Lower leg skin (tissue), 4 donors: ENCODE data around the gene MS4A4E. TPM values are rescaled to one million over a fixed set of nuclear protein-coding genes. Genes with fewer than 3 reads are reported as not detected.
"Not testable (repeated sequence)": the region's sequence is repeated elsewhere in the genome, so short reads cannot be mapped to it uniquely, and the experiment has no call there.

Experiments used
- DNase-seq, 2 donors: peaks; one replicate each; pipeline ENCODE4 v3.0.0-alpha.2; 2019; ENCODE audit warnings: low spot score in 2 of 2
- H3K4me3 ChIP-seq: fragments of 200-600 bp; sonication (generic); 2 replicates; pipeline ENCODE4 v1.5.1; 2017; ENCODE audit warnings: mild to moderate bottlenecking, low read depth; ENCODE audit not compliant: poor library complexity, severe bottlenecking
- POLR2A ChIP-seq, 2 donors: fragments of 450-650 bp; IDR thresholded peaks; one replicate each; pipeline ENCODE4 v1.6.1; 2016 to 2017; ENCODE audit warnings: antibody characterized with exemption in 2 of 2, mild to moderate bottlenecking in 1 of 2, moderate library complexity in 1 of 2
- WGBS, 2 donors: methylation state at CpG; one replicate each; pipeline ENCODE4 v1.1.5; 2018; 5-methylcytosine and 5-hydroxymethylcytosine counted together
- intact Hi-C: fragments of 100-400 bp; cut with DNase I; formaldehyde crosslinking; loops from one replicate; pipeline ENCODE4 v1.15.0; 2023; ENCODE audit warnings: low total_unique reads
- total RNA-seq, 4 donors: library from RNA; depleted of rRNA; stranded (reverse); fragments of >200 nt; gene quantifications; one replicate each; pipeline ENCODE4 v1.1.0, GENCODE V29; 2016
- TF ChIP-seq, protein P1 (sequence below), 3 donors: fragments of 450-650 bp; IDR thresholded peaks; one replicate each; pipeline ENCODE4 v1.5.1; 2016; ENCODE audit warnings: antibody characterized with exemption in 3 of 3, mild to moderate bottlenecking in 3 of 3, moderate library complexity in 2 of 3

Gene MS4A4E
- total RNA-seq, 4 donors from 2014 or later = 0.25 to 1.6 (median 1.4) TPM

DNA sequence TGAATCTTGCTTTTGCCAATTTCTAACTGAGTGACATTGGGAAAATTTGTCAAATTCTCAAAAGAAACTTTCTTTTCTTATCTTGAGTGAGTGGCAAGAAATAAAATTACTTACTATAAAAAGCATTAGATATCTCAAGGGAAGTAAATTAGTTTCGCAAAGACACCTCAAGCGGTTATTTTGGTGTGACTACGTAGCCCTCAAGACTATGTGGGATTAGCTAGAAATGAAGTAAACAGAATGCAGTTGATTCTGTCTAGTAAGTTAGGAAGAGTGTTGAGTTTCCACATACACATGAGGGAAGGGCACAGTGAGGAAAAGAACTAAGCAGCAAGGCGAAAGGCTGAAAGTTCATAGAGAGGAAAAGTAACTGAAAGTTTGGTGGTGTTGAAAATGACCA, 31.7 kb downstream of the MS4A4E start:
- 88 to 90% methylated on average over 4 of the region's 4 CpGs for WGBS, 2 donors
- H3K4me3 ChIP-seq = no peak overlapping the region
- intact Hi-C loops = no loop called here
- DNase-seq = no peak
- no peak for TF ChIP-seq POLR2A (IDR thresholded peaks at IDR 0.05)
- TF ChIP-seq, protein P1, sequence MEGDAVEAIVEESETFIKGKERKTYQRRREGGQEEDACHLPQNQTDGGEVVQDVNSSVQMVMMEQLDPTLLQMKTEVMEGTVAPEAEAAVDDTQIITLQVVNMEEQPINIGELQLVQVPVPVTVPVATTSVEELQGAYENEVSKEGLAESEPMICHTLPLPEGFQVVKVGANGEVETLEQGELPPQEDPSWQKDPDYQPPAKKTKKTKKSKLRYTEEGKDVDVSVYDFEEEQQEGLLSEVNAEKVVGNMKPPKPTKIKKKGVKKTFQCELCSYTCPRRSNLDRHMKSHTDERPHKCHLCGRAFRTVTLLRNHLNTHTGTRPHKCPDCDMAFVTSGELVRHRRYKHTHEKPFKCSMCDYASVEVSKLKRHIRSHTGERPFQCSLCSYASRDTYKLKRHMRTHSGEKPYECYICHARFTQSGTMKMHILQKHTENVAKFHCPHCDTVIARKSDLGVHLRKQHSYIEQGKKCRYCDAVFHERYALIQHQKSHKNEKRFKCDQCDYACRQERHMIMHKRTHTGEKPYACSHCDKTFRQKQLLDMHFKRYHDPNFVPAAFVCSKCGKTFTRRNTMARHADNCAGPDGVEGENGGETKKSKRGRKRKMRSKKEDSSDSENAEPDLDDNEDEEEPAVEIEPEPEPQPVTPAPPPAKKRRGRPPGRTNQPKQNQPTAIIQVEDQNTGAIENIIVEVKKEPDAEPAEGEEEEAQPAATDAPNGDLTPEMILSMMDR (IDR thresholded peaks at IDR 0.05) = no peak

DNA sequence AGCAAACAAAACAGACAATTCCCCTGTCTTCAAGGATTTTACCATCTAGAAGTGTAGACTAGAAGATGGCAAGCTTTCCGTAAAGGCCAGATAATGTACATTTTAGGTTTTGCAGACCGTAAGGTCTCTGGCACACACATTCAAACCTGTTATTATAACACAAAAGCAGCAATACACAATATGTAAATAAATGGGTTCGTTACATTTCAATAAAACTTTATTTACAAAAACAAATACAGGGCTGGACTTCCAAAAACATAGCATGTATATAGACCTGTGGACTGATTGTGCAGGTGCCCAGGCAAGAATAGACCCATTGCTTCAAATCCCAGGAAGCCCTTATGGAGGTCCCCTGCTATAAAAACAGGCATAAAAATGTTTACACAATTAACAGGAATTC, 33.0 kb downstream of the MS4A4E start:
- no peak for DNase-seq
- TF ChIP-seq POLR2A (IDR thresholded peaks at IDR 0.05) = no peak
- TF ChIP-seq, protein P1 (IDR thresholded peaks at IDR 0.05) = no peak
- H3K4me3 ChIP-seq = no peak overlapping the region
- 90 to 91% methylated on average over 3 of the region's 3 CpGs for WGBS, 2 donors
- intact Hi-C loops = no loop called here

DNA sequence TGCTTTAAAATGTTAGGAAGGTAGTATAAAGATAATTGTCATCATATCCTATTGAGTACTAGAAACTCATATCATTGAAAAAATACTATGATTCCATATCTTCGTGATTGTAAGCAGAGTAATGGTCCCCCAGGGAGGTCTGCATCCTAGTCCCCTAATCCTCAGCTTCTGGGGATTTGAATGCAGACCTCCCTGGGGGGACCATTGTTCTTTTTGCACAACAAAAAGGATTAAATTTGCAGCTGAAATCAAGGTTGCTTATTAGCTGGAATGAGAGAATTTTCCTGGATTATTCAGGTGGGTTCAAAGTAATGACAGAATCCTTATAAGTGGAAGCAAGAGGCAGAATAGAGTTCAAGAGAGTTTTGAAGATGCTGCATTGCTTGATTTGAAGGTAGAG, 34.0 kb downstream of the MS4A4E start:
- no peak for DNase-seq
- H3K4me3 ChIP-seq = no peak overlapping the region
- TF ChIP-seq, protein P1 (IDR thresholded peaks at IDR 0.05) = no peak
- TF ChIP-seq POLR2A (IDR thresholded peaks at IDR 0.05) = no peak
- 45 to 54% methylated on average over 1 of the region's 1 CpG for WGBS, 2 donors
- intact Hi-C loops = no loop called here

DNA sequence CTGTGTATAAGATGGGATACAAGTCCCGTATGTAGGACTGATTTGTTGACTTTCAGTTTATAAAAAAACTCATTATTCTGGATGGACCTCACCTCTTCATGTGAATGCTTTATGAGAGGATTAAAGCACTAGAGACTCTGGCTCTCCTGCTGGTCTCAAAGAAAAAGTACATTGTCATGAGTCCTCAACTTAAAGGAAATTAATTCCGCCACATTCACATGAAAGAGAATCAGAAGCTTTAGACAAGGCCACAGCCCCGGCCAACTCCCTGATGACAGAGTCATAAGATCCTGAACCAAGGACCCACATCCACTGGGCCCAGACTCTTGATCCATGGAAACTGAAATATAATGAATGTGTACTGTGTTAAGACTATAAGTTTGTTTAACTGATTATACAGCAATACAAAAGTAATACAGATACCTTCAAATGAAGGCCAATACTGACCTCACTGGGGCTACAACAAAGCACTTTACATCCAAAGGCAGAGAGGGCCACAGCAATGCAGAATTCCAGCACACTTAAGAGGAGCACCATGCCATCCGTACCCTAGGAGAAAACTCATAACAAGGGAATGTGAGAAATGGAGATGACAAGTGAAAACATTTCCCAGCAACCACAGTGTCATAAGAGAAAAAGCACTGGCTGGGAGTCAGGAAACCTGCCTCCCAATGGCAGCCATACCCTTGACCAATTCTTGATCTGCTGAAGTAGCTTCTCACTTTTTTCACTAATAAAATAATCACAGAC, 34.6 kb downstream of the MS4A4E start:
- TF ChIP-seq POLR2A (IDR thresholded peaks at IDR 0.05) = no peak
- TF ChIP-seq, protein P1 (IDR thresholded peaks at IDR 0.05) = no peak
- no peak for DNase-seq
- H3K4me3 ChIP-seq = no peak overlapping the region
- intact Hi-C loops = no loop called here
- WGBS, 2 donors = 83 to 86% methylated on average over 4 of the region's 4 CpGs

DNA sequence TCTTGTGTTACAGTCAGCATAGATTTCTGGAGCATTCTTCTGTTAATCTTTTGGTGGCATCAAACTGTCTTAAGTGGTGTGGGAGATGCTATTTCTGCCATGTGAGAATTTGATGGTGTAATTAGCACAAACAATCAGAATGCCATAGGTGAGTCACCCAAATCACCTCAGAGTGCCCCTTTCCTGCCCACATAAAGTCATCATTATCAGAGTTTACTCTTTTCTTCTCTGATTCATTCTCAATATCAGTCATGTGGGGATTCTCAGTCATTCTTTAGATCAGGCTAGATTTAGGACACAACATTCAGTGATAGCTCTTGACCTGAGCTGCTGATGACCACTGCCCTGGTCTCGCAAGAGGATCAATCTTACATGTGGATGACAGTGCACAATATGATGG, 36.3 kb downstream of the MS4A4E start:
- no peak for DNase-seq
- H3K4me3 ChIP-seq = no peak overlapping the region
- intact Hi-C loops = no loop called here
- no peak for TF ChIP-seq POLR2A (IDR thresholded peaks at IDR 0.05)
- TF ChIP-seq, protein P1 (IDR thresholded peaks at IDR 0.05) = no peak
- 79 to 95% methylated on average over 1 of the region's 1 CpG for WGBS, 2 donors

DNA sequence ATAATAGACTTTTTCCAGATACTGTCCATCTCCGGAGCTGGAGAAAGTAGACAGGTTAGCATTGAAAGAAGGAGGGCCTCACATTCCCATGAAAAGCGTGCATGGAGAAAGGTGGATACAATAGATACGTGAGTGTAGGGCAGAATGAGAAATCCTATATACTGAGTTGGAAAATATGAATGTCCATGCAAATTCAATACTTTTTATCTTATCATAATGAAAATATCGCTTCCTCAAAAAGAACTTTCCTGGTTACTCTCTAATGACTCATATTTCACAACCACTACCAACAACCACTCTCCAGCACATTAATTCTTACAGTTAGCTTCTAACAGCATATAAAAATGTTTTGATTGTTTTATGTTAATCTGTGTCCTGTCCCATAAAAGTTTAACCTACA, 38.0 kb downstream of the MS4A4E start:
- 85 to 86% methylated on average over 4 of the region's 4 CpGs for WGBS, 2 donors
- no peak overlapping the region for H3K4me3 ChIP-seq
- DNase-seq = no peak
- intact Hi-C loops = no loop called here
- TF ChIP-seq POLR2A (IDR thresholded peaks at IDR 0.05) = no peak
- TF ChIP-seq, protein P1 (IDR thresholded peaks at IDR 0.05) = no peak

DNA sequence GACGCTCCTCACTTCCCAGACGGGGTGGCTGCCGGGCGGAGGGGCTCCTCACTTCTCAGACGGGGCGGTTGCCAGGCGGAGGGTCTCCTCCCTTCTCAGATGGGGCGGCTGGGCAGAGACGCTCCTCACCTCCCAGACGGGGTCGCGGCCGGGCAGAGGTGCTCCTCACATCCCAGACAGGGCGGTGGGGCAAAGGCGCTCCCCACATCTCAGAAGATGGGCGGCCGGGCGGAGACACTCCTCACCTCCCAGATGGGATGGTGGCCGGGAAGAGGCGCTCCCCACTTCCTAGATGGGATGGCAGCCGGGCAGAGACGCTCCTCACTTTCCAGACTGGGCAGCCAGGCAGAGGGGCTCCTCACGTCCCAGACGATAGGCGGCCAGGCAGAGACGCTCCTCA, 41.6 kb downstream of the MS4A4E start:
- H3K4me3 ChIP-seq, DNase-seq, intact Hi-C loops: not testable (repeated sequence)
- WGBS, 2 donors = 90 to 98% methylated on average over 8 to 16 of the region's 26 CpGs
